ENCODE data around the gene CSE1L.
"Not testable (repeated sequence)": the region's sequence is repeated elsewhere in the genome, so short reads cannot be mapped to it uniquely, and the experiment has no call there.

CSE1L gene

DNA sequence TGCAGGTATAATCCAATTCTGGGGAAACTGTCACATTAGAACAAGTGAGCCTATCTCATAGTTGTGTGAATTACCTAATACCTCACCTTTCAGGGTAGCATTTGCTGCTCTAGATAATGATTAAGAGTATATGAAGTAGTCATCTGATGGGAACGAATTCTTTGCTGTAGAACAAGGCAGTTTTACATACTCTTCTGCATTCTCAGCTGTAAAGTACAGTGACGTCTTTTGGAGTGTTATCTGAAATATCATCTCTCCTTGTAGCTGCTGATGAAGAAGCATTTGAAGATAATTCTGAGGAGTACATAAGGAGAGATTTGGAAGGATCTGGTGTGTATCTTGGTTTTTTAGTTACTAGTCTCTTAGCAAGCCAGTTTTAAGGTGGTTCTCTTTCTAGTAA lies 28.4 kb downstream of the CSE1L start:
- DNase-seq, result no peak

DNA sequence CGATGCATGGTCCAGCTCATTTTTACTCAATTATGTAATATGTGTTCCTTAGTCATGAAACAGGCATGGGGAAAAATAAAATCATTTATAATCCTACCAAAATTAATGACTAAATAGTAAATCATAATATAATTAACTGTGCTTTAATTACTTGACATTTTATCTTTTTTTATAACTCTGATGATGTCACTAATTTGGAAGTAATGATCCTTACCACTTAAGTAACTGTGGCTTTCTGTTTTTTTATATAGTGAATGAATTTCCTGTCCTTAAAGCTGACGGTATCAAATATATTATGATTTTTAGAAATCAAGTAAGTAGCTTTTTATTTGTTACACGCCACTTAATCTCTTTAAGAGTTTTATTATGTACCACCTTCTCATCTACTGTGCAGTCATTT lies 32.2 kb downstream of the CSE1L start:
- DNase-seq, result no peak

DNA sequence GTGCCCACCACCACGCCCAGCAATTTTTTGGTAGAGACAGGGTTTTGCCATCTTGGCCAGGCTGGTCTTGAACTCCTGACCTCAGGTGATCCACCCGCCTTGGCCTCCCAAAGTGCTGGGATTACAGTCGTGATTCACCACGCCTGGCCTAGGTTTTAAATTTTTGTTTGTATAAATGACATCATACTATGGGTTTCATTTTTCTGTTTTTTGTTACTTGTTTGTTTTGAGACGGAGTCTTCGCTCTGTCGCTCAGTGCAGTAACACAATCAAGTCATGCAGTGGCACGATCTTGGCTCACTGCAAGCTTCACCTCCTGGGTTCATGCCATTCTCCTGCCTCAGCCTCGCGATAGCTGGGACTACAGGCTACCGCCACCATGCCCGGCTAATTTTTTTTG lies 36.2 kb downstream of the CSE1L start:
- DNase-seq, result not testable (repeated sequence)

DNA sequence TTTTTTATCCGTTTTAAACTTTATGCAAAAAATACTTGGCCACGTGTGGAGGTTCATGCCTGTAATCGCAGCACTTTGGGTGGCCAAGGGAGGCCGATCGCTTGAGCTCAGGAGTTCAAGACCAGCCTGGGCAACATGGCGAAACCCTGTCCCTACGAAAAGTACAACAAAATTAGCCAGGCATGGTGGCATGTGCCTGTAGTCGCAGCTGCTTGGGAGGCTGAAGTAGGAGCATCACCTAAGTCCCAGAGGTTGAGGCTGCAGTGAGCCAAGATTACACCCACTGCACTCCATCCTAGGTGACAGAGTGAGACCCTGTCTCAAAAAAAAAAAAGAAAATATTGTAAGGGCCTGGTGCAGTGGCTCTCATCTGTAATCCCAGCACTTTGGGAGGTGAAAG lies 45.0 kb downstream of the CSE1L start:
- DNase-seq, result no peak

DNA sequence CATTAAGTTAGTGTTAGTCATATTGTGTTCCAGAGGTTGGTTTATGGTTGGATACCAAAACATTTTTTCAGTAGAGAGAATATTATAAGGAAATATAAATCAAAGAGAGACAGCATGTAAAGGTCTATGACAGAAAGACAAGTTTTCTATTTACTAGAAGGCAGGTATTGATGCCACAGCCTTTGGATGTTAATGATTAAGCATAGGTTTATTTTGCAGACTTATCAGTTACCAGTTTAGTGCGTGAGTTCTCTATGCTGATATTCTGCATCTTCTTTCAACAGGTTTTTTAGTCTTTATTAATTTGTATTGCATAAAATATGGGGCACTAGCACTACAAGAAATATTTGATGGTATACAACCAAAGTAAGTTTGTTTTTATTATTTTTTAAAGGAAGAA lies 45.6 kb downstream of the CSE1L start:
- DNase-seq, result no peak

DNA sequence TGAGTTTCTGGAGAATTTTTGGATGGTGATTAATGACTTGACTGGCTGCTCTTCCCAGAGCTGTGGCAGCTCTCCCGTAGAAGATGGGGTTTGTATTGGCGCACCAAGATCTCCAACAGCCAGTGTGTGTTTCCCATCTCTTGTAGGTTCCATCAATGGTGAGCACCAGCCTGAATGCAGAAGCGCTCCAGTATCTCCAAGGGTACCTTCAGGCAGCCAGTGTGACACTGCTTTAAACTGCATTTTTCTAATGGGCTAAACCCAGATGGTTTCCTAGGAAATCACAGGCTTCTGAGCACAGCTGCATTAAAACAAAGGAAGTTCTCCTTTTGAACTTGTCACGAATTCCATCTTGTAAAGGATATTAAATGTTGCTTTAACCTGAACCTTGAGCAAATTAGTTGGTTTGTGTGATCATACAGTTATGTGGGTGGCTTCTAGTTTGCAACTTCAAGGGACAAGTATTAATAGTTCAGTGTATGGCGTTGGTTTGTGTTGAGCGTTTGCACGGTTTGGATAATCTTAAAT lies 50.2 kb downstream of the CSE1L start:
- DNase-seq, result no peak

DNA sequence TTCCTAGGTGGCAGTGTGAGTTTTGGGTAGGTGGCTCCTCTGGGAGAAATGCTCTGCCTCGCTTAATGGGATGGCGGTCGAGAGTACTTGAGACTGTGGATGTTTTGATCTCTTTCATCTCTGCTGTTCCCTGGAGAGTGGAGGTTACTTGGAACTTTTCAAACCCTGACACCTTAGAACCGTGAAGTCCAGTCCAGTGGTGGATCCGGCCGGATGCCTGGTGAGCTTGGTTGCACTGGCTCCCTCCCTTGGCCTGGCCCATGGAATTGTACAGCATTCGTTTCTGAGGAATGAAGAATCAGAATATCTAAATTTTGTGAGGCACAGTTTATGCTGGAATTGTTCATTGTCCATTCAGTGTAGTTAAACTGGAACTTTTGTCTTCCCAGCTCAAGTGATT lies 51.0 kb downstream of the CSE1L start:
- DNase-seq, result no peak

DNA sequence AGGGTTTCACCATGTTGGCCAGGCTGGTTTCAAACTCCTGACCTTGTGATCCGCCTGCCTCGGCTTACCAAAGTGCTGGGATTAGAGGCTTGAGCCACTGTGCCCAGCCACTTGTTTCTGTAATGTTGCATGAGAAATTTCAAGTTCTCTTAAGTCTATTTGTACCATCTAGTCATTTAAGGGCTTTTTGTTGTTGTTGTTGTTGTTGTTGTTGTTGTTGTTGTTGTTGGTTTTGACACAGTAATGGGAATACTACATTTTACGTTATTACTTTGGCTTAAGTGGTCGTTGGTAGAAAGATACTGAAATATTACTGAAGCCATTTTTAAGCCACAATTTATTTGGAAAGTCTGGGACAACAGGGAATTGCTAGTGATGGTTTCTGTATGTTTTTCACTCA lies 52.0 kb downstream of the CSE1L start:
- no peak for DNase-seq

DNA sequence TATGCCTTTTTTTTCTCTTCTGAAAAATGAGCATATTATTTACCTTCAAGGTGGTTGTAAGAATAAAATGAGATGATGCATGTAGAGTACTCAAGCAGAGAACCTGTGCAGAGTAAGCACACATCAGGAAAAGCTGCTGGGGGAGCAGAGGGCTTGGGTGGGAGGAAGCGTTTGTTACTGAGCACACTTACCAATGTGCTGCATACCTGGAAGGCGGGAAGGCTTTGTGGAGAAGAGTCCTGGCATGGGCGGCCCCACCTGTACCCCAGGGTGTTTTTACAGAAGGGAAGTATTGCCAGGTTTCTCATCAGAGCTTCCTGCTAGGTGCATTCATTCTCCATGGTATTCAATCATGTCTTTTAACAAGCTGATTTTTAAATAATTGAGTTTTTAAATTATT lies 52.9 kb downstream of the CSE1L start:
- no peak for DNase-seq

DNA sequence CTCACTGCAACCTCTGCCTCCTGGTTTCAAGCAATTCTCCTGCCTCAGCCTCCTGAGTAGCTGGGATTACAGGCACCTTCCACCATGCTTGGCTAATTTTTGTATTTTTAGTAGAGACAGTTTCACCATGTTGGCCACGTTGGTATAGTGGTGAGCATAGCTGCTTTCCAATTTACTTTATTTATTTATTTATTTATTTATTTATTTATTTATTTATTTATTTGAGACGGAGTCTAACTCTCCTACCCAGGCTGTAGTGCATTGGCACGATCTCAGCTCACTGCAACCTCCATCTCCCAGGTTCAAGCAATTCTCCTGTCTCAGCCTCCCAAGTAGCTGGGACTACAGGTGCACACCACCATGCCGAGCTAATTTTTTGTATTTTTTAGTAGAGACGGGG lies 54.2 kb downstream of the CSE1L start:
- DNase-seq, result not testable (repeated sequence)

DNA sequence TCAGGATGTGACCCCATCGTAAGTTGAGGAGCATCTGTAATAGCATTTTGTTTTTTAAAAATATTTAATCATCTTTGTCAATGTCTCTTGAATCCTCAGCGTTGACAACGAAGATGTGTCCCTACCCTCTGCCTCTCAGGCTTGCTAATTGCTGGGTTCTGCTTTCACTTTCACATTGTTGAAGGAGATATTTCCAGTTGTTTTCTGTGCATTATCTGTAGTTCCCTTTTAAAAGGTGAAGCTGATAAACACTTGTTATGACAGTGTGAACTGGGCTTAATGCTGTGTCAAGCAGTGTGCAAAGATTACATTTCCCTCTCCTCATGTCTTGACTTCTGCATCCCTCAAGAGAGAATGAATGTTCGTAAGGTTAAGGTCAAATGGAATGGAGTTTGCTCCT lies 54.9 kb downstream of the CSE1L start:
- DNase-seq, result no peak

DNA sequence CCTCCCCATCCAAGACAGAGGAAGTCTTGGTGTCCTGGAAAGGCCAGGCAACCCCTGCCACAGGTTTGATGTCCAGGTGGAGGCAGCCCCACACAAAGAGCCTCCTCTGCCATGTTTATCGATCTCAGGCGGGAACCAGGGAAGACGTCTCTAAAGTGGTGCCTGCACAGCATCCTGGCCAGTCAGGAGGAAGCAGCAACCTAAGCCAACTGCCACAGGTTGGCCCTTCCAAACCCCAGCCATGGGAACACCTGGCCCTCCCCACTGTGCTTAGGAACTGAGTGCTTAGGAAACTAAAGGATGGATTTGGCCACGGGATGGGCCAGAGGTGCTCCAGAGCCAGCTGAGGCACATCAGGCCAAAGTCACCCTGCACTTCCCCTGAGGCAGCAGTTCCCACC lies 56.9 kb downstream of the CSE1L start:
- no peak for DNase-seq

DNA sequence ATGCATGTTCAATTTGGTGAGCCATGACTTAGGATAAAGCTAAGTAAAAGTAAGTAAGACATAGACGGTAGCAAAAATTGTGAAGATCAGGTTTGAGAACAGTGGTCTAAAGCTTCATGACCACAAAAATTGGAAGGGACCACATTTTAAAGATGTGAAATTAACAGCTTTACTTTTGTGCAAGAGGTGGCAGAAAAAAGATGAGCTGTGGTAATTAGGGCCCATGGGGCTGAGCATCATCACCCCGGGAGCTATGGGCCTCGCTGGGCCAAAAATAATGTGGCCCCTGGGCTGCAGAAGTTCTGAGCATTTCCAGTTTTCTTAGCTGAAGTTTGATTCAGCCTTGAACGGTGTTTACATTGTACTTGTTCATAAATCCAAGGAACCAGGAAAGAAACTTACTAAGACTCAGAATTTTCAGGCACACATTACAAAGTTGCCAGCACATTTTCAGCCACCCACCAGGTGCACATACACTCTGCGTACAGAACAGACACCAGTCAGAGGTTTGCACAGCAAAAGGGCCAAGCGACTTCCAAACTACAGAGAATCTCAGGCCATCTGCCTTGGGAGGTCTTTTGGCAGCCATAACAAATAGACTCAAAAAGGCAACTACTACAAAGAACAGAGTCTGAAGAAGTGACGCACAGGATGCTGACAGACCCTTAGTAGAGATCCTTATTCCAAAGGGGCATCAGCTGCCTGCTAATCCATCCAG lies 57.7 kb downstream of the CSE1L start:
- DNase-seq, result no peak

DNA sequence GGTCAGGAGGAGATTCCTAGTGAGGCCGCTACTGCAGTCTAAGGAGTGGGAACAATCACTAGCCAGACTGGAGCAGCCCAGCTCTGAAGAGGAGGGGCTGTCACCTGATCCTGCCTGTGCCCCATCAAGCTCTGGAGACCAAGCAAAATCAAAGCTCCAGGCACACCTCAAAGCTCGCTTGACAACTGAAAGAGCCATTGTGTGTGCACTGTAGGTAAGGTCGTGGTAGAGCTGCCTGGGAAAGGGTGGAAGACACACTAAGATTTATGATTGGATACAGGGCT lies 58.2 kb downstream of the CSE1L start:
- DNase-seq, result no peak

DNA sequence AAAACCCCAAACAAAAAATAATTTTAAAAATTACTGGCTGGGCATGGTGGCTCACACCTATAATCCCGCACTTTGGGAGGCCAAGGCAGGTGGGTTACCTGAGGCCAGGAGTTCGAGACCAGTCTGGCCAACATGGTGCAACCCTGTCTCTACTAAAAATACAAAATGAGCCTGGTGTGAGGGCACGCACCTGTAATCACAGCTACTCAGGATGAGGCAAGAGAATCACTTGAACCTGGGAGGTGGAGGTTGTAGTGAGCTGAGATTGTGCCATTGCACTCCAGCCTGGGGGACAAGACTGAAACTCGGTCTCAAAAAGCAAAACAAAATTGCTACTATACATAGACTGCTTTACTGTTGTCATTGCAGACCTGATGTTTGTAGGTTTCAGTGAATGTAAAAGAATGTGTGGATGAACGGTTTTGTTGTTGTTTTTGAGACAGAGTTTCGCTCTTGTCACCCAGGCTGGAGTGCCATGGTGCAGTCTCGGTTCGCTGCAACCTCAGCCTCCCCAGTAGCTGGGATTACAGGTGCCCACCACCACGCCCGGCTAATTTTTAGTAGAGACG lies 59.0 kb downstream of the CSE1L start:
- DNase-seq, result not testable (repeated sequence)

DNA sequence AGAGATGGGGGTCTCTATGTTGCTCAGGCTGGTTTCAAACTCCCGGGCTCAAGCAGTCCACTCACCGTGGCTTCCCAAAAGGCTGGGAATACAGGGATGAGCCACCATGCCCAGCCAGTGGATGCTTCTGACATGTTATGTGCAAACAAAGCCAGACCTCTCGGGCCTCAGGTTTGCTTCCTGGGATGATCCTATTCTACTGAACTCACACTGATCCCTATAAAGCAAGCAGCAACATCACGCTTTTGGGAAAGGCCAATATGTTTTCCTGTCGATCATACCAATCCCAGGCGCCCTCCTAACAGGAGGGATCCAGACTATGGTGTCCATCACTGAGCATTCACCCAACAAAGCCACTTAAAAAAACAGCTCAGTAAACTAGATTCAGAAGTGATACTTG lies 60.2 kb downstream of the CSE1L start:
- DNase-seq, result no peak

DNA sequence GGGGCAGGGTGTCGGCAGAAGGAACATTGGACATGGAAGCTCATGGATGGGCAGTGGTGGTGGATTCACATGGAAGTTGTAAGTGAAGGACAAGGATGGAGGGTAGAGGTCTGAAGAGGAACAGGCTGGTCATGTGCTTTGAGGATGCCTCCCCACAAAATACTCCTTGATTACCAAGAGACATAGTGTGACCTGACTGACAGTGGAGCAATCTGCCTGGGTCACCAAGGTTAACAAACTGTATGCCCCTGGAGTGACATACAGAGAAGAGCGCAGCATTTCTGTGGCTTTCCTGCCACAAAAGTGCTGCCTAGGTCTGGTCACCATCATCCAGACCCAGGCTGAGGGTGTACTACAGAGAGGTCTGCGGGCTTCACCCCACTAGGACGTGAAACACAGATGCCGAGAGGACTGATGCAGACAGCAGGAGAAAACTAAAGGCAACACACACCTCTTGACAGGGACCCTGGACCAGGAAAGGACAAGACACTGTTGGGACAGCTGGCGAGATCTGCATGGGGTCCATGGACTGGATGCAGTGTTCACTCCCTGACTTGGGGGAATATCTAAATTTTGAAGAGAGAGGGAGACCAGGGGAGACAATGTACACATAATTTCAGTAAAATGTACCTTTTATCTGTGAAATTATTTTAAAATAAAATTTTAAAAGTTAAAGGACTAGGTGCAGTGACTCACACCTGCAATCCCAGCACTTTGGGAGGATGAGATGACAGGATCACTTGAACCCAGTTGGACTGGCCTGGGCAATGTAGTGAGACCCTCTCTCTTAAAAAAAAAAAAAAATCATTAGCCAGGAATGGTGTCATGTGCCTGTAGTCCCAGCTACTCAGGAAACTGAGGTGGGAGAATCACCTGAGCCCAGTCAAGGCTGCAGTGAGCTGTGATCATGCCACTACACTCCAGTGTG lies 64.9 kb downstream of the CSE1L start:
- no peak for DNase-seq

DNA sequence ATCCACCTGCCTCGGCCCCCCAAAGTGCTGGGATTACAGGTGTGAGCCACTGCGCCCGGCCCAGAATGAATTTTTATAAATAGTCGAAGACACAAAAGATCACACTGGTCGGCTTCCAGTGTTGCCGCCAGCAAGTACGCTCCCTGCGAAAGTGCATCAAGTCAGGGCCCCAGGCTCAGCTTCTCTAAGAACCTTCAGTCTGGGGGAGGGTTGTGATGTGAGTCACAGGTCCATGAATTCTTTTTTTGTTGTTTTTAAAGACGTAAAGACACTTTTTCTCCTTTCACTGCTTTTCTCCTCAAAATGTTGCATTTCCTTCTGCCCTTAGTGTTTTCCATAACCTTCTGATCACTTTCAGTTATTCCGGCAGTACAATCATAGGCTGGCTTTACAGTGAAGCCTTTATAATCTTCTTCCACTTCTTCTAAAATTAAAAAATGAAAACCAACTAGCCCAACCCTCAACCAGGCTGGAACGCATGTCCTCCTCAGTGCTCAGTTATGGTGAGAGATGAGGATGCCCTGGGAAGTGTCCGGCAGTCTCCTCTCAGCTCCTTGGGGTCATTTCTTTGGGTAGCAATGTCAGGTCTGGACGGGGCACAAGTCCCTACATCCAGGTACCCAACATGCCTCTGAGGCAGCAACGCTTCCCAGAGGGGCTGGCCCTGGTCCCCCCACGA lies 66.6 kb downstream of the CSE1L start:
- no peak for DNase-seq

DNA sequence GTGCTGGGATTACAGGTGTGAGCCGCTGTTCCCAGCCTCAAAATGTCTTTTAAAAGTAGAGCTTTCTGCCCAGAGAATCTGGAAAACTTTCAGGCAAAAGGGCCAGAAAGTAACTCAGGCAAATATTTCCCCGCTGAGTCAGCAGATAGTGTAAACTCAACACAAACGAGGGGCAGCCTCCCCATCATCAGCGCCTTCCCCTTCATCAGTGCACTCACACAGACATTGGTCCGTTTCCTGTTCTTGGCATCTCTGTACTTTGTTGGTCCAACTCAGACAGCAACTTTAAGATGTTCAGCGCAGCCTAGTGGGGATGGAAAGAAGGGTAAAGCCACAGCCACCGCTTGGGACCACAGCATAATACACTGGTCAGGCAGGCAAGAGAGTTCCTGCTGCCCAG lies 69.5 kb downstream of the CSE1L start:
- no peak for DNase-seq

DNA sequence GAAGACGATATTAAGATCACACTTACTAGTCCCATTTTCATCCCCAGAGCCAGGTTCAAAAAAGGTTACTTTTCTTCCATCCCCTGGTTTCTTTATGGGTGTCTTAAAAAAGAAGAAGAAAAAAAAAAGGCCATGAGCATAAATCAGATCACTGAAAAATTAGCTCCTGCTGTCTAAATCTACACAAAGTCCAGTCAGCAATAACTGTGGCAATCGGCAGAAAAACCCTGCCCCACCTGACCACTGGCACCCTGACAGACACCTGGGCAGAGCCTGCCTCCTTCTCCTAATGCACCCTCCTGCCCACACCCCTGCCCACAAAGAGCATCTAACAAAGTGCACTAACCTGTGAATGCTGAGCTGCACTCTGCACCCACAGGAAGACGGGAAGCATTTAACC lies 72.2 kb downstream of the CSE1L start:
- no peak for DNase-seq

DNA sequence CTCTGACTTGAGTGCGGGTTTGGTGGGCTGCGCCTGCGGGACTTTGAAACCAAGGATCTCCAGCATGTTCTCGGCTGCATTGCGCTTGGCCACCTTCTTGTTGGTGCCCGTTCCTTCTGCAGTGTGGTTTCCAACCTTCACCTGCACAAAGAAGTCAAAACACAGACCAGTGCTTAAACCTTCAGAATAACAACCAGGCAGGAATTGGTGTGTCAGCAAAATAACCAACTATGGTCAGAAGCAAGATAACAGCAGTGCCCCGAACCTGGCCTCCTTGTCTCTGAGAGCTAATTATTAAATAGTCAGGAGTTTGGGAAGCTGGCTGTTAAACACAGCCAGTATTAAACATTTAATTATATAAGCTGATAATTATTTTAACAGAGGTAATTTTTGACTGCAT lies 73.9 kb downstream of the CSE1L start:
- no peak for DNase-seq

DNA sequence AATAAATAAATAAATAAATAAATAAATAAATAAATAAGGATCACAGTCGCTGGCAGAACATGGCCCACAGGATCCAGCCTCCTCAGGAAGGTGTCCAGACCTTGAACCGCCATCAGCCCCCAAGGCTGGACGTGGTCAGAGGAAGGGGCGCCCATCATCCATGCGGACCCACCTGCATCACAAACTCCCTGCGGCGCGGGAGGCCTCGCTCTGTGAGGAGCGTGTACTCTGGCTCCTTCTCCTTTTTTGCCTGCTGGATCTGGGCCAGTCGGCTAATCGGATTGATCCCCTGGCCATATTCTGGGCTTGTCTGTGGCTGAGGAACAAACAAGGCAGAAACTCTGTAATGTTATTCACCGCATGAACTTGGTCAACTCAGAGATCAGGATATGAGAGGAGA lies 76.8 kb downstream of the CSE1L start:
- DNase-seq, result no peak

DNA sequence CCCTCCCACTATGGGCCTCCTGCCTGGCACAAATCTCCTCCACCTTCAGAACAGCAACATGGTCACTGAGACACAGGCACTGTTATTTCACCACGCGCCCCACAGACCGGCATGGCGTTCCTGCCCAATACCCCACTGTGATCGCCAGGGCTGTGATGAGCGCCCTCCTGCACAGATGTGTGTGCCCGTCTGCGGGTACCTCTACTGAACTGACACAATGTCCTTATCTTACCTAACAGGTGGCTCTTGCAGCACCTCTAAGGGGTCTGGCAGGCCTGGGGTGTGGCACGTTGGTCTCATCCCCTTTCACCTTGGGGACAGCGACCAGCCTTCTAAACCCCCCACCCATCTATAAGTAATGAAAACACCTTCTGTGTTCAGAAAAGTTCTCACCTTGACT lies 77.9 kb downstream of the CSE1L start:
- DNase-seq, result no peak
